Measurements from ENCODE around the gene GAGE12J. TPM values are rescaled to one million over a fixed set of nuclear protein-coding genes. Genes with fewer than 3 reads are reported as not detected.
A peak's percentile ranks its signal among the peaks of the same experiment; 100 is the strongest.

Gene GAGE12J
- total RNA-seq, 4 donors from 2014 or later, result not detected

DNA sequence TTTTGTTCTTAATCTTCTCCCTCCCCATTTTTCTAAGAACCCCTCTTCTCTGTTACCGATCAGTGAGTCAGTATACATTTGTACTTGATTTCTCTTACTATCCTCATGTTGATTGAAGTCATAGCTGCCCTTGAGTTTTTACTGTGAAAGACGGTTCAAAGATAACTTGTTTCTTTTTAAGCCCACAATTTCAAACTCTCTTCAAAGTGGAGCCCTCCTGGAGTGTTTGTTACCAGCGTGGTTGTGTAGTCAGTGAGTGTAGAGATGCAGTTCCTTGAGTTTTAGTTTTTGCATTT, 44.4 kb upstream of the GAGE12J start:
- in situ Hi-C loops (cut with MboI; ENCODE audit: low sequenced_read_pairs in 4 of 4) (no loop called here), intact Hi-C loops (cut with DNase I; ENCODE audit: low total_unique reads) (no loop called here)
- ATAC-seq, result no peak
- peak overlapping the region in 1 of 4 donors; percentile 52 for H3K27ac ChIP-seq
- peaks cover 5 to 6% of the 10 kb centered on the region in 2 donors for H3K4me1 ChIP-seq
- H3K36me3 ChIP-seq, result no peaks in the 10 kb centered on the region
- DNase-seq, result no peak
- no peaks in the 10 kb centered on the region for H3K27me3 ChIP-seq
- no peak for TF ChIP-seq POLR2A (IDR thresholded peaks at IDR 0.05)
- TF ChIP-seq, protein P1, sequence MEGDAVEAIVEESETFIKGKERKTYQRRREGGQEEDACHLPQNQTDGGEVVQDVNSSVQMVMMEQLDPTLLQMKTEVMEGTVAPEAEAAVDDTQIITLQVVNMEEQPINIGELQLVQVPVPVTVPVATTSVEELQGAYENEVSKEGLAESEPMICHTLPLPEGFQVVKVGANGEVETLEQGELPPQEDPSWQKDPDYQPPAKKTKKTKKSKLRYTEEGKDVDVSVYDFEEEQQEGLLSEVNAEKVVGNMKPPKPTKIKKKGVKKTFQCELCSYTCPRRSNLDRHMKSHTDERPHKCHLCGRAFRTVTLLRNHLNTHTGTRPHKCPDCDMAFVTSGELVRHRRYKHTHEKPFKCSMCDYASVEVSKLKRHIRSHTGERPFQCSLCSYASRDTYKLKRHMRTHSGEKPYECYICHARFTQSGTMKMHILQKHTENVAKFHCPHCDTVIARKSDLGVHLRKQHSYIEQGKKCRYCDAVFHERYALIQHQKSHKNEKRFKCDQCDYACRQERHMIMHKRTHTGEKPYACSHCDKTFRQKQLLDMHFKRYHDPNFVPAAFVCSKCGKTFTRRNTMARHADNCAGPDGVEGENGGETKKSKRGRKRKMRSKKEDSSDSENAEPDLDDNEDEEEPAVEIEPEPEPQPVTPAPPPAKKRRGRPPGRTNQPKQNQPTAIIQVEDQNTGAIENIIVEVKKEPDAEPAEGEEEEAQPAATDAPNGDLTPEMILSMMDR (IDR thresholded peaks at IDR 0.05 in 4 of 5, conservative IDR thresholded peaks at IDR 0.05 in 1 of 5), result no peak
- H3K4me3 ChIP-seq, result no peak overlapping the region
- no peaks in the 10 kb centered on the region for H3K9me3 ChIP-seq

DNA sequence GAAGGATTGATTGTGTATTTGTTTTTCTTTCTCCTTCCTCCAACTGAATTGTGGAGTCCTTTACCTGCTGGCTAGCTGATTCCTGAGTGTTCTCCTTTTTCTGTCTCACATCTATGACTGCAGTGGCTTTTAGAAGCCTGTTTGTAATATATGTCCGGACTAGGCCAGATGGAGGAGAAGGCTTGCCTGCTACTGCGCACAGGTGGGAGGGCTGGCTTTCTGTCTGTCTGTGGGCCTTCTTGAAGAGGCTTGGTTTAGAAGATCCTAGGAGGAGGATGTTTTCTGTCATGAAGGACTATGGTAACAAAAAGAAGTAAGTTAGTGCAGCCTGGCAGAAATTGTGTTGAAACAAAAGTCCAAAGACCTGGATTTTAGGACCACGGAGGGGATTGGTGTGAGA, 43.8 kb upstream of the GAGE12J start:
- no peak overlapping the region for H3K27ac ChIP-seq
- no peak for ATAC-seq
- intact Hi-C loops (cut with DNase I; ENCODE audit: low total_unique reads) (no loop called here), in situ Hi-C loops (cut with MboI; ENCODE audit: low sequenced_read_pairs in 4 of 4) (no loop called here)
- no peaks in the 10 kb centered on the region for H3K36me3 ChIP-seq
- peaks cover under 1 to 5% of the 10 kb centered on the region in 2 donors for H3K4me1 ChIP-seq
- DNase-seq, result no peak
- no peaks in the 10 kb centered on the region for H3K27me3 ChIP-seq
- no peak overlapping the region for H3K4me3 ChIP-seq
- TF ChIP-seq, protein P1 (IDR thresholded peaks at IDR 0.05 in 4 of 5, conservative IDR thresholded peaks at IDR 0.05 in 1 of 5), result no peak
- TF ChIP-seq POLR2A (IDR thresholded peaks at IDR 0.05), result no peak
- H3K9me3 ChIP-seq, result no peaks in the 10 kb centered on the region

DNA sequence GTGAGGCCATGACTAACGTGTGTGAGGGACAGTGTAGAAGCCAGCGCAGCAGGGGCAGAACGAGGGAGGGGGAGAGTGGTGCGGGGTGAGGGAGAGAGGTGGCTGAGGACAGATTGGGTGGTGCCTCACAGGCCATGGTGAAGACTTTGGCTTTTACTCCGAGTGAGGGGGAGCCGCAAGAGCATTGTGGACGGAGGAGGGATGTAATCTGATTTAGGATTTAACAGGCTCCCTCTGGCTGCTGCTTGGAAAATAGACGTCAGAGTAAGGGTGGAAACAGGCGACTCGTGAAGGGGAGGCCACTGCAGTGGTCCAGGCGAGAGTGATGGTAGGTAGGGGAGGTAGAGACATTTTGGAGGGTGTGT, 39.2 kb upstream of the GAGE12J start:
- in situ Hi-C loops (cut with MboI; ENCODE audit: low sequenced_read_pairs in 4 of 4), result no loop called here
- H3K27me3 ChIP-seq, result no peaks in the 10 kb centered on the region
- TF ChIP-seq, protein P1 (IDR thresholded peaks at IDR 0.05 in 4 of 5, conservative IDR thresholded peaks at IDR 0.05 in 1 of 5), result no peak
- no peak for TF ChIP-seq POLR2A (IDR thresholded peaks at IDR 0.05)
- H3K4me1 ChIP-seq, result no peaks in the 10 kb centered on the region
- H3K36me3 ChIP-seq, result peaks cover 0 to 11% of the 10 kb centered on the region in 2 donors
- H3K9me3 ChIP-seq, result no peaks in the 10 kb centered on the region
- ATAC-seq, result no peak
- no peak for DNase-seq
- intact Hi-C loops (cut with DNase I; ENCODE audit: low total_unique reads), result no loop called here
- H3K27ac ChIP-seq, result no peak overlapping the region
- H3K4me3 ChIP-seq, result no peak overlapping the region

DNA sequence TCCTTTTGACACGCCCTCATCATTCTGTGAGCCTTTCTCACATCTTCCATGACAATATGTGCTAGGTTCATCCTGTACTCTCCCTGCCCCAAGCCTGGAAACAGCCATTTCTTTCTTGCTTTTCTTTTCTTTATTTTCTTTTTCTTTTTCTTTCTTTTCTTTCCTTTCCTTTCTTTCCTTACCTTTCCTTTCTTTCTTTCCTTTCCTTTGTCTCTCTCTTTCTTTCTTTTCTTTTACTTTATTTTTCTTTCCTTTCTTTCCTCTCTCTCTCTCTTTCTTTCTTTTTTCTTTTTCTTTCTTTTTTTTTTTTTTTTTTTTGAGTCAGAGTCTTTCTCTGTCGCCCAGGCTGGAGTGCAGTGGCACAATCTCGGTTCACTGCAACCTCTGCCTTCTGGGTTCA, 37.6 kb upstream of the GAGE12J start:
- Histone ChIP-seq H3K4me3 (no peak overlapping the region), H3K27me3 (no peaks in the 10 kb centered on the region), H3K4me1 (no peaks in the 10 kb centered on the region), H3K9me3 (no peaks in the 10 kb centered on the region), H3K27ac (no peak overlapping the region), H3K36me3 (peaks cover 0 to 11% of the 10 kb centered on the region in 2 donors)
- TF ChIP-seq, protein P1 (IDR thresholded peaks at IDR 0.05 in 4 of 5, conservative IDR thresholded peaks at IDR 0.05 in 1 of 5), result no peak
- no peak for TF ChIP-seq POLR2A (IDR thresholded peaks at IDR 0.05)
- no peak for ATAC-seq
- in situ Hi-C loops (cut with MboI; ENCODE audit: low sequenced_read_pairs in 4 of 4), result no loop called here
- DNase-seq, result no peak
- intact Hi-C loops (cut with DNase I; ENCODE audit: low total_unique reads), result no loop called here

DNA sequence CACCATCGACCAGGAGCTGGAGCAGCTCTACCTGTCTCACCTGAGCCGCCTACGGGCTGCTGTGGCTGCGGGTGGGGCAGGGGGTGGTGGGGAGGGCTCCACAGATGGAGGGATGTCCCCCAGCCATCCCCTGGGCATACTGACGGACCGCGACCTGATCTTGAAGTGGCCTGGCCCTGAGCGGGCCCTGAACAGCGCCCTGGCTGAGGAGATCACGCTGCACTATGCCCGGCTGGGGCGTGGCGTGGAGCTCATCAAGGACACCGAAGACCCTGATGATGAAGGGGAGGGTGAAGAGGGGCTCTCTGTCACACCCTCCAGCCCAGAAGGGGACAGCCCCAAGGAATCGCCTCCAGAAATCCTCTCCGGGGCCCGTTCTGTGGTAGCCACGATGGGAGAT, 35.7 kb upstream of the GAGE12J start:
- TF ChIP-seq, protein P1 (IDR thresholded peaks at IDR 0.05 in 4 of 5, conservative IDR thresholded peaks at IDR 0.05 in 1 of 5), result no peak
- no peak for TF ChIP-seq POLR2A (IDR thresholded peaks at IDR 0.05)
- no peak for ATAC-seq
- Histone ChIP-seq H3K9me3 (no peaks in the 10 kb centered on the region), H3K27ac (no peak overlapping the region), H3K4me3 (no peak overlapping the region), H3K36me3 (peaks cover 0 to 11% of the 10 kb centered on the region in 2 donors), H3K27me3 (no peaks in the 10 kb centered on the region), H3K4me1 (no peaks in the 10 kb centered on the region)
- in situ Hi-C loops (cut with MboI; ENCODE audit: low sequenced_read_pairs in 4 of 4), result no loop called here
- no peak for DNase-seq
- intact Hi-C loops (cut with DNase I; ENCODE audit: low total_unique reads), result no loop called here
